Measurements from ENCODE around the gene AK8.

The AK8 gene

DNA sequence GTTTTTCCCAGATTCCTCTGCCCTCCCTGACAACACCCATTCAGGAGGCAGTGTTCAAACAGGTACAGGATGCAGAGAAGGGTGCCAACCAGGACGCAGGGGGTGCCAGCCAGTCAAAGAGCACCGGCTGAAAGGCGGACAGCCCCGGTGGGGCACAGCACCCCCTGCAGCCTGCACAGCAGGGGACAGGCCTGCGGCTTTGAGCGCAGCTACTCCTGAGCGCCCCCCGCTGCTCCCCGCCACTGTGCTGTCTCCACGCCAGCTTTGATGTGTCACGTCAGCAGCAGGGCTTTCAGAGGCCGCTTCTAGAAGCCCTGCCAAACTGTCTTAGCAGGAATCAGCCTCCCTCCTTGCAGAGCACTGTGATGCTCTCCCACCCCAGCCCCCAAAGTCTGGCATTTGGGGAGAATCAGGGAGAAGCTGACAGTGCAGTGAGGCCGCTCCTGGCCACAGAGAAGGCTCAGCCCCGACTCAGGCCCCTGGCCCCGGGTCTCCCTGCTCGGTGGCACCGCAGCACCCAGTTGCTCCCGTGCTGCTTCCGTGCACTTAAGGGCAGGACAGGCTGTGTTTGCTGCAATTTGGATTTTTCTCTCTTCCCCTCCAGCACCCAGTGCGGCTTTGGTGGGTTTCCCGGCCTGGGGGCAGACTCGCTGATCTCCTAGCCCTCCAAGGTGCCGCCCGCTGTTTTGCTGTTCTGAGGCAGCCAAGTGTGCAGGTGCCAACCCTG is 20.3 kb downstream of the AK8 start:
- DNase-seq = no peak

DNA sequence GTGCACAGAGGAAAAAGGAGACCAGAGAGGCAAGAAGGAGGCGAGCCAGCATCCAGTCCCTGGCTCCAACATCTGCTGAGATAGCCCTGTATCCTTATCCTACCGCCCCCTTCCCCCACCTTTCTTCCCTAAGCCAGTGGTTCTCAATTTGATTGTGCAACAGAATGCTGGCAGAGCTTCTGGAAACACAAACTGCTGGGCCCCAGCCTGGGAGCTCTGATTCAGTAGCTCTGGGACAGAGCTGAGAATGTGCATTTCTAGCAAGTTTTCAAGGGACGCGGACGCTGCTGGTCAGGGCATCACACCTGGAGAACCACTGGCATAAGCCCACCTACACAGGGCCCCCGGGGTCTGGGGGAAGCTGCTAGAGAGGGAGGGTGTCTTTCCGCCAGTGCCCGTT is 21.1 kb downstream of the AK8 start:
- no peak for DNase-seq

DNA sequence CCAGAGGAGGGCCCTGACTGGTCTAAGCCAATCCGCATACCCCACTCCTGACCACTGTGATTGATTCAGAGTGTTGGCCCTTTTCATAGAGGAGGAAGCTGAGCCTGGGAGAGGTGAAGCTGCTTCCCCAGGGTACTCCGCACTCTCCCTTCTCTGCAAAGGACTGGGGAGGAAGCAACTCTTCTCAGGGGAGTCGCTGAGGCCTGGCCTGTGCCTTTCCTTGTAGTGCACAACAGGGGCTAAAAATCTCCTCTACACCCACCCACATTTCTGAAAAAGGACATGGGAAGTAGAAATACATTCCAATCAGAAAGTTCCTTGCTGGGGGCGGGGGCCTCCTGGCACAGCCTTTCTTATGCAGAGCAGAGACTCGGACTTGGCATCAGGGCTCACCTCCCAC is 22.2 kb downstream of the AK8 start:
- DNase-seq = no peak

DNA sequence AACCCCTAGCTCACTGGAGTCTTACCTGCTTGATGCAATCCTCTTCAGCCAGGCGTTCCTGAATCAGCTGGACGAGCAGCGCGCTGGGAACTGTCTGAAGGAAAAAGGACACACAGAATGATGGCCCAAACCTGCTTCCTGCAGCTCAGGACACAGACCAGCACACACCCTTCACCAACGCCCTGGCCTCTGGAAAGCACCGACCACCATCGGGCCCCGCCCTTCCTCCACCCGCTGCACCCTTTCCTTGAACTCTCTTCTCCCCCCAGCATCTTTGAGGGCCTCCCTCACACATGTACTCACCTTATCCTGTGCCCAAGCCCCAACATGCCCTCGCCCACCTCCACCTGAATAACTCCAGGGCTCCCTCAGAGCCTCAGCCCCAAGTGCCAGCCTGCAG is 23.3 kb downstream of the AK8 start:
- no peak for DNase-seq

DNA sequence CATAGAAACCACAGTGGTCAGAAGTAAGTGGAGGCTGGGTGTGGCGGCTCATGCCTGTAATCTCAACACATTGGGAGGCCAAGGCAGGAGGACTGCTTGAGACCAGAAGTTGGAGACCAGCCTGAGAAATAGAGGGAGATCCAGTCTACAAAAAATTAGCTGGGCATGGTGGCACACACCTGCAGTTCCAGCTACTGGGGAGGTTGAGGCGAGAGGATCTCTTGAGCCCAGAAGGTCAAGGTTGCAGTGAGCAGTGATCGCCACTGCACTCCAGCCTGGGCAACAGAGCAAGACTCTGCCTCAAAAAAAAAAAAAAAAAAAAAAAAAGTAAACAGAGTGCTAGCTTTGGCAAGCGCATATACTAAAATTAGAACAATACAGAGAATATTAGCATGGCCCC is 24.6 kb downstream of the AK8 start:
- DNase-seq = no peak

DNA sequence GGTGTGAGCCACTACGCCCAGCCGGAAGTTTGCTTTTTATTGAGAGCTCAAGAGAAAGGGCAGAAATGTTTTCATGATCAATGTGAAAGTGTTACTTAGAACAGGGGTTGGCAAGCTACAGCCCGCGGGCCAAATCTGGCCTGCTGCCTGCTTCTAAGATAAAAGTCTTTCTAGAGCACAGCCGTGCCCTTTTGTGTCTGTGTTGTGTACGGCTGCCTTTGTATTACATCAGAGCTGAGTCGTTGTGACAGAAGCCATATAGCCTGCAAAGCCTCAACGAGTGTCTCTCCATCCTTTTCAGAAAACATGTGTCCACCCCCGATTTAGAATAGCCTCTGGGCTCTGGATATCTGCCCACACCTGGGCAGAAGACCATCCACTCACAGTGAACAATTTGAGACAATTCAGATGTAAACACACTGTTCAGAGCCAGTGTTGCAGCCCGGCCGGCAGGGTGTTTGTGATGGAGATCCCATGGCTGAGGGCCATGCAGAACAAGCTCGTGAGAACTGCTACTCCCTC is 28.8 kb downstream of the AK8 start:
- no peak for DNase-seq

DNA sequence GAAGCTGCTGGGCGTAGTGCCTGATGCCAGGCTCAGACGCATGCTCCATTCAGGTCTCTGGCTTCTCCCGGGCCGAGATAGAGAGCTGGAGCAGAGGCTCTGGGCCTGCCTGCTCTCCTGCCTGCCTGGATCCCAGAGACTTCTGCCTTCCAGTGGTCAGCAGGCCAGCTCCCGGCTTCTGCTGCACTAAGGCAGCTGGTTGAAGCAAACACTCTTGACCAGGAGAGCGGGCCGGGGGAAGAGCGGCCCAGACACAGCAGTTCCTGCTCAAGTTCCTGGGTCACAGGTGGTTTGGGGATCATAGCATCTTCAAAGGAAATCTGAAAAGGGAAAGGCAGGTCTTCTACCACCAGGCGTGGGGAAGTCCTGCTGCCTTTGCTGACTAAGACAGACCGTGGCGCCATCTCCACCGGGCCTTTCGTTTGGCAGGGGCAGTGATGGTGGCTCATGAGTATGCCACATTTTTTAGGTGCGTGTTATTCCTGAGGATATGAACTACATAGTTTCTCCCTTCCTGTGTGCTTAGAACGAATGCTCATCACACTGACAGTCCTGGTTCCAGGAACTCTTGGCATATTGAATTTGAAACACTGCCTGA is 31.1 kb downstream of the AK8 start:
- DNase-seq = no peak

DNA sequence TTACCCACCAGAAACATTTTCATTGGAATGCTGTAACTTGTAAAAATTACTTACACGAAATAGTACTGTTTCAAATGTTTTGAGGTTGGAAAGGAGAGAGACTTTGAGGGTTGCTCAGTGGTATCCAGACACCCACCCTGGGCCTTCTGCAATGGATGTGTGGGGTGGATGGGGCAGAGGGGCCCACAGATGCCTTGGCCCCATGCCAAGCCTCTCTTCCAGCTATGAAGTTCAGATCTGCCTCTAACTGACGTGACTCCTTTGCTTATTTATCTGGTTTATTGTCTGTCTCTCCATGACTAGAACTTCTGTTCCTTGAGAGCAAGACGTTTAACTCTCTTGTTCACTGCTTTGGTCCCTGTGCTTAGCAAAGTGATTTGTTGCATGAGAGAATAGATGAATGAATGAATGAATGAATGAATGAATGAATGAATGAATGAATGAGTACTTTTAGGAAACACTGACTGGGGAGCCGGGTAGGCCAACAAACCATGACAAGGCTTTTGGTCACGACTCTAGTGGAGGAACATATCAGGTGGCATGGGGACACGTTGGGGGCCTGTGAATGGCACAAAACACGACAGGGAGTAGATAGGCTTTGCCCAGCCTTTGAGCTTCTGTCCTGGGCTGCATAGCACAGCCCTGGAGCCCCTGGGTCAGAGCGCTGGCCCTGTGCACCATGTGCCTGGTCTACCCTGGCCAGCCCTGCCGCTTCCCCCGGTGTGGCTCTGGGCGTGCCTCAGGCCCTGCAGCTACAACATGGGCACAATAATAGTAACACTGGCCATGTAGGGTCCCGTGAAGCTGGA is 31.8 kb downstream of the AK8 start:
- no peak for DNase-seq

DNA sequence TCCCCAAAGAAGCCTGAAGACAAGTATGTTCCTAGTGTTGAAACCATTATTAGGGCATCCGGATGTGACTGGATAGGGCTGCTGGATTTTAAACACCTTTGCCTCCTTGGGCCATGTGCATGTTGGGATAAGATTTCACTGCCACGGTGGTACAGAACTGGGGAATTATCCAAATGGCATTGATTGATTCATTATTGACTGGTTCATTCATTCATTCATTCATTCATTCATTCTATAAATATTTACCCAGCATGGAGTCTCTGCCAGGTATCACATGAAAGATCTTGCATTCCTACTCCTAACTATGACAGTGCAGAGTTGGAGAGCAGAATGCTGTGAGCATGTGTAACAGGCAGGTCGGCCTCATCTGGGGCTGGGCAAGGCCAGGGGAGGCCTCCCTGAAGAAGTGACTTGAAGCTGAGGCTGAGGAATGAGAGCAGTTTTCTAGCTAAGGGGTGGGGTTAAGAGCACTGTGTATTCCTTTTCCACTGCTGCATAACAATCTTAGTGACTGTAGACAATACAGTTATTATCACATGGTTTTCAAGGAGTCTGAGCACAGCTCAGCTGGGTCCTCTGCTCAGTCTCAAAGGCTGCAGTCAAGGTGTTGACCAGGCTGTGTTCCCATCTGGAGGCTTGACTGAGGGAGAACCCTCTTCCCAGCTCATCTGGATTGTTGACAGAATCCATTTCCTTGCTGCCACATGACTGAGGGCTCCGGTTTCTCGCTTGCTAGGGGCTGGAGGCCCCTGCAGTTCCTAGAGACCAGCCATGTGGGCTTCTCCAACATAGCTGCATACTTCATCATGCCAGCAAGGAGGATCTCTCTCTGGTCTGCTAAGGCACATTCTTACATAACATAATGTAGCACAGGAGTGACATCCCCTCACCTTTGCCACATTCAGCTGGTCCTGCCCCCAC is 35.7 kb downstream of the AK8 start:
- no peak for DNase-seq

DNA sequence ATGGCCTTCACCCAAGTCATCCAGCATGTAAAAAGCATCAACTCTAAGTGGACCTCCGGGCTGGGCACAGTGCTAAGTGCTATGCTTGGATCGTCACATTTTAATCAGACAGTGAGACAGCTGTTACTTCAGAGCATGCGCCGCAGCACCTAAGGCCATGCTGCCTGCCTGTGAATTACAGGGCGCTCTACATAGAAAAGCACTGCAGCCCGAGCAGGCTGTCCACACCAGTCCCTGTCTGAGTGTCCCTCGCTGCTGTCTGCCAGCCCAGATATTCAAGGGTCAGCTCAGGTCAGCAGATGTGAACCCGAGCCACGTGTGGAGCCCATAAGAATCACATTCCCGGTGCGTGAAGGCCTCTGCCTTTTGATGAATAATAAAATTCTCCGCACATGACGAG is 37.1 kb downstream of the AK8 start:
- DNase-seq = no peak

DNA sequence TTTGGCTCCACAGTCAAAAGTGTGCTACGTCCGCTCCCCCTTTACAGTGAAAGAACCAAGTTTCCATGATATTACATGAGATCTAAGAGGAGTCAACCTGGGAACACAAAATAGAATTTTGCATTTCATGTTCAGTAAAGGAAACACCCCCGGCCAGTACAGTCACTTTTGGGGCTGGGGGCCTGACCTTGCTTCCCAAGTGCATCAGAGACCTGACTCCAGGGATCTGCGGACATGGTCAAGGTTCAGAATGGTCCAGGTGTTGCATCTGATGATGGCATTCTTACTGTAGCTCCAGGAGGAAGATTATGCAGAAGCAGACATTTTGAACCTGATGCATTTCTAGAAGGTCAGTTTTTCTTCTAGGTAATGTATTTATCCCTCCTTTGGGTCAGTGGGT is 39.8 kb downstream of the AK8 start:
- DNase-seq = no peak

DNA sequence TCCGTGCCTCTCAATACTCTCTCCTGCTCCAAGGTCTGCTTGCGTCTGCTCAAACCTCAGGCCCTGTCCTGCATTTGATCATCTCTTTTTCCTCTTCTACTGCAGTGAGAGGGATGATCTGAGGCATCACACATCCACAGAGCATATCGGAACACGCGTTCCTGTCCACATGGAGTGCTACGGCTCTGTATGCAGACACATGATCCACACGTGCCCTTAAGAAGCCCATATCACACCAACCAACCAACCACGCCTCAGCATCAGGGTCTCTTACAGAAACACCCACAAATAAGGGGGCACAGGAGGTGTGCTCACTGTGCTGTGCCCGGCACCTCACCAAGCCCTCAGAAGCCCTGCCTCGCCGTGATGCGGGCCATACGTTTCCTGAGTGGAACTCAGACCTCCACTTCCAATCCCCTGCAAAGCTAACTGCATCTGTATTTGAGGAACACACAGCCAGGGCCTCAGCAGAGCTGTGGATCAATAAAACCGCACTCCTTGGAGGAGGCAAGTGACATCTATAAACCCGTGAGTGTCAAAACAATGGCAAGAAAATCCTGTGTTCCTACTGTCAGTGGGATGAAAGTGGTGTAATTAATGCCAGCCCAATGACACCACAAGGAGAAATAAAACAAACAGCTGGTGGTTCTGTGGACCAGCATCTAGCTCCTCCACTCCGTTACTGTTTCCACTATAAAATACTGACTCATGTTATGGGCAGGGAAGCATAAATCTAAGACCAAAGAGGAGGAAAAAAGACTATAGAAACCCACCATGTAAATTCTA is 40.4 kb downstream of the AK8 start:
- DNase-seq = no peak

DNA sequence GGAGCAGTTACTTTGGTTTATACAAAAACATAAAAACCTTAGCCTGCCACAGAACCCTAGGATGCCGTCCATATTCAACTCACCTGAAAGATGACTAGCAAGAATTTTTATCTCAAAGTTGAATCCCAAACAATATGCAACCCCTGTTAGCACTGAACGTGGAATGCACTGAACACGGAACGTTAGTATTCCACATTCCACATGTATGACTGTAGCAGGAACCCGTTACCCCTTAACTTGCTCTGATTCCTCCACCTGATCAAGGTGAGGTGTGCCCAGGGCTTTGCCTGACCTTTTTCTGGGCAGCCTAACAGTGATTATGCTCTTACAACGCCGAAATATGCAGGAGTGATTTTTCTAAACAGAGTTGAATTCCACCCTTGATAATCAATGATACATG is 43.7 kb downstream of the AK8 start:
- DNase-seq = no peak

DNA sequence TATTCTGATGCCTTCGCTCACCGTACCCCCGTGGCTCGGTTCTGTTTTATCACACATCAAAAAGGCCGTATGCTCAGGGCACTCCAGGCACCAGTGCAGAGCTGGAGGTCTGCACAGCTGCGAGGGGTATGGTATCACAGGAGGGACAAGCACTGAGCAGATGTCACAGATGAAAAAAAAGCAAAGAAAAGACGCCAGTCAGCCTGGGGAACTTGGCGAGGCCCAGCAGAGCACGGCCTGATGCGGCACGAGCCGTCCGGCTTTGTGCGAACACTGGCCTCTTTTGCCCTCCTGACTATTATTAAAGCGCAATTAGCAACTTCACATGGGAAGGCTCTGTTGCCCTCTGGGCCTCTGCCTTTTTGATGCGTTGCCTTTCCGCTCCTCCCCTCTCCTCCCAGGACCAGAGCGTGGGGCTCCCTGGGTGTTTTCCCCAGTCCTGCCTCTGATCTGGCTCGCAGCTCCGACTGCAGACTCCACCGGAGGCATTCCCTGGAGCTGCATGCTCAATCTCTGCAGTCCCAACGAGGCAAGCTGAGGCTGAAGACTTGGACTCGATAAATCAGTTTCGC is 44.4 kb downstream of the AK8 start:
- DNase-seq = peak; percentile 93

DNA sequence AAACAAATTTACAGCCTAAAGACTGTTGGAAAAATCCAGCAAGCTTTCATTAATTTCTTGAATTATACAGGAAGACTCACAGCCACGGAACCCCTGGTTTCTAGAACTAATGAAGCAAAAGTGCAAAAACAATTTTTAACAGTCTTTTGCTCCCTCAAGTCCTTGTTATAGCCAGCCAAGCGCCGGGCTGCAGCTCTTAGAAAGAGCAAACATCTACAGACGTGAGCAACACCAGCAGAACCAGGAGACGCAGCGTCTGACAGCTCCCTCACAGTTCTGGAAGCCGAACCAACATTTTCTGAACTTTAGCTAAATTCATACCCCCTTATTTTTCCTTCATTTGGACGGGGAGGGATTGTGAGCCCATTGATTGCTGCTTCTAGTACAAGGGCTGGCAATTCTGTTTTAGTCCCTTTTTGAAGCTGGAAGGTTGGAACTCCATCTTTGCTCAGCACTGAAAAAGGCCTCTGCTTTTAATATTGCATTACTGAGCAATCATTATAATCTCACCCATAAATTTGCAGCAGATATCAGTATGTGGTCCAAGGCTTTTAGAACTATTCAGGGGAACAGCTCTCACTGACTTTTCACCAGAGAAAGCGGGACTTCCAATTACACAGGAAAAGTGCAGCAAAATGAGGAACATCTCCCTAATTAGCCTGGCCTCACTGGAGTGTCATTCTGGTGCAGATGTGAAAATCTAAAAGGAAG is 45.8 kb downstream of the AK8 start:
- DNase-seq = no peak

DNA sequence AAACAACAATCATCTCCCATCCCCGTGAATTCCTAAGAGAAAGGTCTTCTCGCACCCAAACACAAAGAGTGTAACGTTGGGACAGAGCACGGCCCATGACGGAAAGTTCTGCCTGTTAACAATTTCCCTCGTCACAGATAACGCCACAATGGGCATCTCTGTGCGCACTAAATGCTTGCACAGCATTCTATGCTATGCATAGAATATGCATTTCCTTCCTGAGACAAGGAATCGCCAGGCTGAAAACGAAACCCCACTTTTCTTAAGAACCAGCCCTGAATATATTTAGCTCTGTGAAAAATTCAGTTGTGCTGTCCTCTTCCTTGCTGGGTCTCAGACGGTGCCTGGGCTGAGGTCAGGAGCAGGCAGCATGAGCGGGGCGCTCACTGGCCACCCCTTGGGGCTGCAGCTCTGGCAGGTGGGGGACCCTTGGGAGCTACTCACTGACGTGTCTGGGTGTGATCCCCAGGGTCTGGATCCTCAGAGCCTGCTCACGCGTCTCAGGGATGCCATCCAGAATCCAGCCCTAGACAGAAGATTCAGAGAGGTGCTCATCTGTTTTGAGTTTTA is 49.8 kb downstream of the AK8 start:
- DNase-seq = no peak

DNA sequence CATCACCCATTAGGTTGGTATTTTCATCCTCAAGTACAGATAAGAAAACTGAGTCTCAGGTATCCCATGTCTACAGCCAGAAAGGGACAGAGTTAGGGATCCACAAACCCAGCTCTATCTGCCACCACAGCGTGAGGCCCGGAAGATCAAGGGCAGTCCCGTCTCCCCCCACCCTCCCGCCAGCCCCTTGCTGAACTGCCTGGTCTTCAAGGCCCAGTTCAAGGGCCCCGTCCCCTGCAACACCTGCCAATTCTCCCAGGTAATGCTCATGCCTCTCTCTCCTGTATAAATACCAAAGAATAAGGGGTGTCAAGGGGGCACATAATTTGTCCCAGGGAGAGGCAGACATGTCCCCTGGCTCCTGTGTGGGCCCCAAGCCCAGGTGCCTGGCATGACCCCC is 50.7 kb downstream of the AK8 start:
- DNase-seq = no peak

DNA sequence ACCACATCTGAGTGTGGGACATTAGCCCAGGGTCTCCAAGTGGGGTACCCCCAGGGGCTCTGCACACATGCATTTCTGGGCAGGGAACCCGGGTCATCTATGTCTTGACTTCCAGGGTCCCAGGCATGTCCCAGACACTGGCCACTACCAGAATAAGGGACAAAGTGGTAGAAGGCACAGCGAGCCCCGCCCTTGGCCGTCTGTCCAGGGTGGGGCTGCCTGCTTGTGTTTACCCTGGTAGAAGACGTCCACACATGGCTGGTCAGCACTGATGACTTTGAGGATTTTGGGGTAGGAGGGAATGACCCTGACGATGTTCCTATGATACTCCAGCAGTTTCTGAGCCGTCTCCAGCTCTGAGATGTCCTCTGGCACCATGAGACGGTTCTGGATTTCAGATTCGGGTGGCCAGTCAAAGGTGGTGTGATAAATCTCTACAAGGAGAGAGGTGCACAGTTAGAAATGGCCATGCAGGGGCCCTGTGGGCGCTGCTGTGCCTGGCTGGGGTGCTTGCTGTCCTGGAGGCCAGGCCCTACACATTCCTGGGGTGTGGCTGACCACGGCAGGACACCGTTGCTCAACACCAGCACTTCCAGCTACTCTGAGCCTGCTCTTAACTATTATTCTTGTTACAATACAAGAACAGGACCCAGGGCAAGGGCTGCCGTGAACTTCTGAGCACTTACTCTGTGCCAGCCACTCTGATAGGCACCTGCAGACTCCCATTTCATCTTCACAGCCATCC is 51.3 kb downstream of the AK8 start:
- no peak for DNase-seq

DNA sequence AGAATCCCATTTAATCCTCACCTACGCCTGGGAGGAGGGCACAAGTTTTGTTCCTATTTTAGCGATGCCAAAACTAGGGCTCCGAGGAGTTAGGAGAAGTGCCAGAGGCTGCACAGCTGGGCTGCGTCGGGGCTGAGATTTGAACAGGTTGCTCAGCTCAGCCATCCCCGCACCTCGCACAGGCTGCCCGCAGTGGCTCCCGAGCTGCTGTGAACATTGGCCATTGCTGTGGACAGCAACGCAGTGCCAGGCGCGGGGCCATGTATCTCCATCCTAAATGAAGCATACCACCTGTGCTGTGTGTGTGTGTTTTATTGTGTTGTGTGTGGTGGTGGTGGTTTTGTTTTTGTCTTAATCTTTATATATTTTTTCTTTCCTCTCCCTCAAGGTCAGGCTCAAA is 52.0 kb downstream of the AK8 start:
- no peak for DNase-seq

DNA sequence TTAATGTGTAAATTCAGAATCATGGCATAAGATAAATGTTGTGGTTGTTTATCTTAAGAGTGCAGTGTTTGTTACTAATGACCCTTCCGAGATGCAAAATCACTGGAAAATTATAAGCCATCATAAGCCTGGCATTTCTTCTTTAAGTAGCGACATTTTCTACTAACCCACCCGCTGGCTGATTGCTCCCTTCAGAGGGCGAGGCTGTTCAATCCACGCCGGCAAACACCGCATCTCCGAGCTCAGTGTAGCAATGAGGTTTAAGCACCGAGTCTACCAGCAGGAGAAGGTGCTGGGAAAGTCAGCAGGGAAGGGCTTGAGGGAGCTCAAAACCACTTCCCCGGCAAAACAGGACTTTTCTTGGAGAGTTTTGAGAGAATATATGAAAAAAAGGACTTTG is 52.7 kb downstream of the AK8 start:
- DNase-seq = no peak

Data from NCI-H2171 (cell line).